ENCODE data around the gene RAD21L1.
"Not testable (repeated sequence)": the region's sequence is repeated elsewhere in the genome, so short reads cannot be mapped to it uniquely, and the experiment has no call there.

Gene RAD21L1

GRCh38 chr20:1199964-1200363 lies 25.9 kb upstream of the RAD21L1 start:
- no peak for DNase-seq

DNA sequence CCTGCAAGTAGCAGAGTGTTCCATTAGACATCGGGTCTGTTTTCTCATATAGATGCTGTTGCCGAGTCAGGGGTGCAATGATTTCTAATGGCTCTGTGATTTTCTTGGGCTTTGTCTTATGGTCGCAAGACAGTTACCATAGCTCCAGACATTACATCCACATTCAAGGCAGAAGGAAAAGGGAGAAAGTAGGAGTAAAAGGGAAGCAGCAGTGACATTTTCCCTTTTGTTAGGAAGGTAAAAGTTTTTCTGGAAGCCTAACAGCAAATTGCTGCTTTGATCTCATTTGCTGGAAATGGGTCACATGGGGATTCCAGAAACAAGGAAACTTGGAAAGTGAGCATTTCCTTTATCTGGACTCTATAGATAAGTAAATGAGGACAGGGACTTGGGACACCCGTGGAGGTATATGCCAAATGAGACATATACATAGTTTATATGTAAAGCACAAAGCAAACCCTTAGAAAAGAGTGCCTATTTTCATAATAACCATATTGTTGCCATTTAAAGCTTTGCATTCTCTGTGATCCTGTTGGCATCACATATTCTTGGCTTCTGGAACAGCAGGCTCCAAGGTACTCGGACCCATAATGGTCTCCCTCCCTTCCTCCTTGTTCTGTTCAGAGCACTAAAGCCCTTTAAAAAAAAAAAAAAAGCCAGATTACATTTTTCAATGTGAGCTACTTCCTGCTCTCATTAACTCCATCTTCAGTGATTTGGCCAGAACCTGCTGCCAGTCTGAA lies 22.9 kb upstream of the RAD21L1 start, which contains the start of gene C20orf202:
TSS of gene C20orf202 (plus strand) at position 693 of the 743 bp plus-strand sequence. CDS start 132 bp downstream, outside the sequence.
- DNase-seq, result no peak

DNA sequence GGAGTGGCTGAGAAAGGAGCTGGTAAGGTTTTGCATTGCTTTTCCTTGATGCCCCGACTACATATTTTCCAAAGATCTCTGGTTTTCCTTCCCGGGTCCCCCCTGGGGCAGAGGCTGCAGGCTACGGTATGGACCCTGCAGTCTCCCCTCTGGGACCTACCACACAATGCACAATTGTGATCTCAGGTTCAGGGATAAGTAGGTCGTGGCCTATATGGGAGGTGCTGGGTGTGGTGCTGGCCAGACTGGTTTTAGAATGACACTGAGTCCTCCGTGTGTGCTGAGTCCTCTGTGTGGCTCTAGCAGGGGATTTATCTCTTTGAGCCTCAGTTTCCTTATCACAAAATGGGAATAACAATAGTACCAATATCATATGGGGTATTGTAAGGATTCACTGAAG lies 22.2 kb upstream of the RAD21L1 start:
- no peak for DNase-seq

GRCh38 chr20:1204113-1204512 lies 21.7 kb upstream of the RAD21L1 start:
- DNase-seq, result no peak

DNA sequence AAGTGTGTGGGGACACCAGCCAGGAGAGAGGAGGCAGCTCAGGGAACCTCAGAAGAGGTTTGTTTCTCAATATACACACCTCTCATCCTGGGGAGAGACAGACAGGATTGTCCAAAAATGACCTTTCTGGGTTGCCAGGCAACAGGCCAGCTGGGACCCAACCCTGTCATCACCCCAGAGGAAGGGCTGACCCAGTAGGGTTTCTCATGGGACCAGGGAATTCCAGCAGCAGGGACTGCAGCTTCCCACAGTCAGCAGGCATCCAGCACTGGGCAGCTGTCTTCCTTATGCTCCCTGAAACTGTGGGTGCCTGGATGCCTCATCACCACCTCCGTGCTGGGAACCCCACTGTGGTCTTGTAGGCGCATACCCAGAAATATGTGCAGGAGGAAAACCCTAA lies 21.3 kb upstream of the RAD21L1 start:
- DNase-seq, result no peak

DNA sequence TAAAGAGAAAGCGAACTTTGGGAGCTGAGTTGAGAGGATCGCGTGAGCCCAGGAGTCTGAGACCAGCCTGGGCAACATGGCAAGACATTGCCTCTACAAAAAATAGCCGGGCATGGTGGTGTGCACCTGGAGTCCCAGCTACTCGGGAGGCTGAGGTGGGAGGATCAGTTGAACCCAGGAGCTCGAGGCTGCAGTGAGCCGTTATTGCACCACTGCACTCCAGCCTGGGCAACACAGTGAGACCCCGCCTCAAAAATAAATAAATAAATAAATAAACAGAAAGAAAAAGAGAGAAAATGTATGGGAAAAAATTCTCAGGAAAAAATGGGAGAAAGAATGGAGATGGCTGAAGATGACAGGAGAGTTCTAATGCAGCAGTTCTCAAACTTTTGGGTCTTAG lies 20.0 kb upstream of the RAD21L1 start:
- DNase-seq, result no peak

GRCh38 chr20:1206366-1207148 lies 19.3 kb upstream of the RAD21L1 start:
- DNase-seq, result no peak

DNA sequence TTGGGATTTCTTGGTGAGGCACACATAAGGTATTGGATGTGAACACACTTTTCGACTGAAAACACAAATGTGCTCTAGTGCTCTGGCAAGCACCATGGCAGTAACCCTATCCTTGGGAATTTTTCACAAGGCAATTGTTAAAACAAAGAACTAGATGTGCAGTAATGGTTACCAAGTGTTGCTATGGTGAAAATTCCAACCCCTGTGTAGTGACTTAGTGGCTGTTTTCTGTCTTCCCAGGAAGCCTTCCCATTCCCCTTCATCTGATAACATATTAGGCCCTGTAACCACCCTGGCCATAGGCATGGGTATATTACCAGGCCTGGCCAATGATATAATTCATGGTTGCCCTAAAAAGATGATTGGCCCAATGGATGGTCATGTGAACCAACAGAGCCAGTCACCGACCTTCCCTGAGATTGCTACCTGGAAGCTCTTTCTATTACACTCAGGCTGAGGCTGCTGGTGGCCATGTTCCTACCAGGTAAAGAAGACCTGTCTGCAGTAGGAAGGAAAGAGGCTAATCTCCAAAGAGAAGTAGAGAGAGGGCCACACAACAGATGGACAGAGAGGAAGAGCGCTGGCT lies 18.5 kb upstream of the RAD21L1 start:
- DNase-seq, result no peak

DNA sequence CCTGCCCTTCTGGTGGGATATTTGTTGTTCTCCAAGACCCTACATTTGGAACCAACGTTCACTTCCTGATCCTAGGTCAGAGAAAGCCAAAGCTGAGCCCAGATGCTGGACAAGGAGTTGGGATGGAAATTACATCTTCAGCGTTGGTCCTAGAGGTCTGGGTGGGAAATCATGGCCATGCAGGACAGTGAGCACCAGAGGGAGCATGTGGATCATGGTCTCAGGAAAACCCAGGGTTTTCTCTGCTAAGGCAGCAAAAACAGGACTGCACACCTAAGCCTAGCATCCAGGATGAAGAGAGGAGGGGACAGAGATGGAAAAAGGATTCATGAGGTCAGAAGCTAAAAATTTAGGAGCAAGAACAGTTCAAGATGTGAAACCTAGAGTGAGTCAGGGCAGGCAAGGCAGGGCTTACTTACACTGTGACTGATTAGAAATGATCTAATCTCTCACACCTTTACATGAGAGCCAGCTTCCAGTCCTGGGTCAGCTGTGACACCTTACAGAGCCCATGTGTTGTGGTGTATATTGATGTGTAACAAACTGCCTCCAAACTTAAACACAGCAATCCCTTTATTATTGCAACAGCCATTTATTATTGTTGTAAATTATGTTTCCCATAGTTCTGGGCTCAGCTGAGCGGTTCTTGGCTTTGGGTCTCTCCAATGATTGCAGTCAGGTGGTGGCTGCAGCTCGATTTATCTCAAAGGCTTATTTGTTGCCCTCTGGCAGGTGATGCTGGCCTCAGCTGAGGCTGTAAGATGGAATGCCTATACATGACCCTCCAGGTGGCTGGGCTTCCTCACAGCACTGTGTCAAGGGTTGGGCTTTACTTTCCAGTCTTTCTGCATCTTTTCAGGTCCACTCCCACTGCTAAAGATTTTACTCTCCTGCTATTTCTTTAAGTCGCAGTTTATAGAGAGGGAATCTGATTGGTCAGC lies 16.1 kb upstream of the RAD21L1 start:
- no peak for DNase-seq

DNA sequence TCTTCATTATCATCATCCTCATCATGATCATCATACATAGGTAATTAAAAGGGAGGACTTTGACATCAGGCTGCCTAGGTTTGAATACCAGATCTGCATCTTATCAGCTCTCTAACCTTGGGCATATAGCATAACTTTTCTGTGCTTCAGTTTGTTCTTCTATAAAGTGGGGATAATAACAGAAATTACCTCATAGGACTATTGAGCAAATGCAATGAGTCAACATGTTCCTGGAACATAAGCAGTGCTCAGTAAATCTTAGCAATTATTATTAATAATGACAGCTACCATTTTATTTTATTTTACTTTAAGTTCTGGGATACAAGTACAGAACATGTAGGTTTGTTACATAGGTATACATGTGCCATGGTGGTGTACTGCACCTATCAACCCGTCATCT lies 15.3 kb upstream of the RAD21L1 start:
- DNase-seq, result no peak

DNA sequence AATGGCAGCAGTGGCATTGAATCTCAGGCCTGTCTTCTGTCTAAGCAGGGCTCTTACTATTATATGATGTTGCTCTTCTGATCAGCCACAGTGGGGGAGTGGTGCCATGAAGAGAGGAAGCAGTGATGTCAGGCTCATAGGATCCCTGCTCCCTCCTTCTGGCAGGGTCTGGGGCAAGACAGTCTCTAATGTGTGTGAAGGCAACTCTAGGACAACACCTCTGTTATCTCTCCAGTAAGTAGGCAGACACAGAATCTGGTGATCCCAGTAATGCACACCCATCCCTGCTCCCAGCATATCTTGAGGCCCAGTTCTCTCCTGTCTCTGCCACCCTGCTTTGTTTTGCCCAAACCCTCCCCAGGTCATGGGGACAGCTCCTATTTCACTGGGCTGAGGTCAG lies 13.8 kb upstream of the RAD21L1 start:
- no peak for DNase-seq

GRCh38 chr20:1212607-1213396 lies 13.0 kb upstream of the RAD21L1 start:
- peak; percentile 67 to 70 for DNase-seq

GRCh38 chr20:1214838-1215261 lies 11.0 kb upstream of the RAD21L1 start:
- DNase-seq, result no peak

- peak in 1 of 2 donors; percentile 35 for DNase-seq
Observed at GRCh38 chr20:1215386-1216170, 10.3 kb upstream of the RAD21L1 start.

GRCh38 chr20:1216527-1217427 lies 9.1 kb upstream of the RAD21L1 start:
- not testable (repeated sequence) for DNase-seq

DNA sequence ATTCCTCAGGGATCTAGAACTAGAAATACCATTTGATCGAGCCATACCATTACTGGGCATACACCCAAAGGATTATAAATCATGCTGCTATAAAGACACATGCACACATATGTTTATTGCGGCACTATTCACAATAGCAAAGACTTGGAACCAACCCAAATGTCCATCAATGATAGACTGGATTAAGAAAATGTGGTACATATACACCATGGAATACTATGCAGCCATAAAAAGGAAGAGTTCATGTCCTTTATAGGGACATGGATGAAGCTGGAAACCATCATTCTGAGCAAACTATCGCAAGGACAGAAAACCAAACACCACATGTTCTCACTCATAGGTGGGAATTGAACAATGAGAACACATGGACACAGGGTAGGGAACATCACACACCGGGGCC lies 3.1 kb upstream of the RAD21L1 start:
- not testable (repeated sequence) for DNase-seq

DNA sequence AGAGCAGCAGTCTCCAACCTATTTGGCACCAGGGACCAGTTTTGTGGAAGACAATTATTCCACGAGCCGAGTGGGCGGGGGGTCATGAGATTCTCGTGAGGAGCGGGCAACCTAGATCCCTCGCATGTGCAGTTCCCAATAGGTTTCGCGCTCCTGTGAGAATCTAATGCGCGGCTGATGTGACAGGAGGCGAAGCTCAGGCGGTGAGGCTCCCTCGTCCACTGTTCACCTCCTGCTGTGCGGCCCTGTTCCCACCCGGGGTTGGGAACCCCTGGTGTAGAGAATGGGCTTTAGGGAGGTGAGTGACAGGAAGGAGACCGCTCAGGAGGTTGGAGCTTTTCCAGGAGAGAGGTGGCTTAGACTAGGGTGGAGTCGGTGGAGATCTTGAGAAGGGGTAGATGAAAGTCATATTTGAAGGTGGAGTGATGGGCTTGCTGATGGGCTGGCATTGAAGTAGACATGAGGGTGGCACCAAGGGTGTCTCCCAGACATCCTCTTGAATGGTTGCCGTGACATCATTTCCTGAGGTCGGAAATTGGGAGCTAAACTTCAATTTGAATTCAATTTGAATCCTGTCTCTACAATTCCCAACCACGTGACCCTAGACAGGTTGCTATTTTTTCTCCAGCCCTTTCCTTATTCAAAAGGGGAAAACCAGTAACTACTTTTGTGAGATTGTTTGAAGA lies 1.5 kb upstream of the RAD21L1 start:
- no peak for DNase-seq

DNA sequence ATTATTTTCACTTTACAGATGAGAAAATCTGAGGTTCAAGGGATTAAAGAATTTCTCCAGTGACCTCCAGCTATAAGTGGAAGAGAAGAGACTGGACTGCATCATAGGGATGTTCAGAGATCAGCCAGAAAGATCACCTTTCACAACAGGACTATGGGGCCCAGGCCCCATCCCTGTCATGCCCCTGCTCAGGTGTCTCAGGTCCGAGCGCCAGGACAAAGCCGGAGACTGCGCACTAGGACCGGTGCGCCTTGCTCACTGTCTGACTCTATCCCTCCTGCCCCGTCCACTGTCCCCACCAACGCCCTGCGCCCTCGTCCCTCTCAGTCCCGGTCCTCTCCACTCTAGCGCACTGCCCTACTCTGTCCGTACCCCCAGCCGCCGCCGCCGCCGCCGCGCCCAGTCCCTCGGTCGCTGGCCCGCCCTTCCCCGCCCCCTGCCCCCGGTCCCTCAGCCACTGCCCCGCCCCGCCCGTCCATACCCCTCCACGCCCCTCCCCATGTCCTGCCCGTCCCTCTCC lies 521 bp upstream of the RAD21L1 start:
- DNase-seq, result no peak

DNA sequence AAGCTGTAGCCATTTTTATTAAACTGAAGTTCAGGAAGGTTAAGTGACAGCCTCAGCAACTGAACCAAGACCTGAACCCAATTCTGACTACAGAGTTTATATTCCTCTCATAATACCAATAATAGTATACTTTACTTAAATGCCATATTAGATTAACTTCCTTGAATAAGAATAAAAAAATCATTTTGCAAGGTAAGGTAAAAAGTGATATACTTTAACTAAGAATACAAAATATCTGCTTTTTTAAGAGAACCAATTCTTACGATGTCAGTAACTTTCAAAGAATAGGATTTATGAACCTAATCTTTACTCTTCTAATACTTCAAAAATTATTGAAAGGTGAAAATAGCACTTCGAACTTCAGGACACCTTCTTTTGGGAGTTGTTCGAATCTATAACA lies 3.7 kb downstream of the RAD21L1 start:
- DNase-seq, result no peak

Data from CD4-positive, alpha-beta T cell treated with Interleukin-4 for 1 hour (primary cell).